Caco-2 (cell line): ENCODE results near the gene SIK2. TPM values are rescaled to one million over a fixed set of nuclear protein-coding genes. Genes with fewer than 3 reads are reported as not detected.

Experiments
- BruUV-seq: library from RNA; stranded (reverse); fragments of 400-500 nt; replicated peaks from 2 replicates; lab custom pipeline; 2021; lab: Mats Ljungman, UMichigan
- CTCF ChIA-PET: fragments of 300-600 bp; sonication (Branson Sonifier 250); formaldehyde crosslinking; loops from one replicate; lab custom pipeline; 2022; ENCODE audit warnings: antibody characterized with exemption; lab: Charles Lee
- POLR2A ChIA-PET: fragments of 300-600 bp; sonication (Branson Sonifier 250); formaldehyde crosslinking; loops from one replicate; lab custom pipeline; 2022; ENCODE audit warnings: antibody characterized with exemption; lab: Charles Lee
- DNase-seq, 2 experiments: peaks; one replicate each; pipeline versions ENCODE4 v3.0.0 to v3.0.0-alpha.2; 2020 to 2022
- H3K27me3 ChIP-seq: replicated peaks from 2 replicates; pipeline ENCODE4 v1.6.0; 2011; ENCODE audit warnings: low read length; ENCODE audit not compliant: control insufficient read depth, insufficient read depth
- H3K36me3 ChIP-seq: 2 replicates; pipeline ENCODE4 v1.5.1; 2011; ENCODE audit warnings: low read length; ENCODE audit not compliant: control insufficient read depth, insufficient read depth
- H3K4me1 ChIP-seq: fragments of 250-450 bp; sonication (Bioruptor Pico); 2 replicates; pipeline ENCODE4 v1.5.1; 2020; ENCODE audit warnings: mild to moderate bottlenecking
- H3K4me3 ChIP-seq: 2 replicates; pipeline ENCODE4 v1.5.1; 2011; ENCODE audit warnings: low read depth, mild to moderate bottlenecking, control low read depth, low read length
- H3K9me3 ChIP-seq: fragments of 250-450 bp; sonication (Bioruptor Pico); 2 replicates; pipeline ENCODE4 v1.5.1; 2020; ENCODE audit warnings: mild to moderate bottlenecking, moderate library complexity
- H3K27ac Mint-ChIP-seq: one replicate; pipeline ENCODE4 v1.8.0; 2022; ENCODE audit warnings: mixed read lengths; ENCODE audit not compliant: unreplicated experiment
- H3K27me3 Mint-ChIP-seq: one replicate; pipeline ENCODE4 v1.8.0; 2022; ENCODE audit warnings: mixed read lengths; ENCODE audit not compliant: insufficient read depth, unreplicated experiment
- H3K36me3 Mint-ChIP-seq: one replicate; pipeline ENCODE4 v1.8.0; 2022; ENCODE audit warnings: mild to moderate bottlenecking, mixed read lengths; ENCODE audit not compliant: insufficient read depth, unreplicated experiment
- H3K4me1 Mint-ChIP-seq: one replicate; pipeline ENCODE4 v1.8.0; 2022; ENCODE audit warnings: low read depth, mixed read lengths; ENCODE audit not compliant: unreplicated experiment
- H3K4me3 Mint-ChIP-seq: one replicate; pipeline ENCODE4 v1.8.0; 2022; ENCODE audit warnings: mild to moderate bottlenecking, moderate library complexity, mixed read lengths; ENCODE audit not compliant: unreplicated experiment
- H3K9me3 Mint-ChIP-seq: one replicate; pipeline ENCODE4 v1.8.0; 2022; ENCODE audit warnings: mixed read lengths; ENCODE audit not compliant: unreplicated experiment
- intact Hi-C: fragments of 100-400 bp; cut with micrococcal nuclease; formaldehyde crosslinking; loops from one replicate; pipeline ENCODE4 v1.10.0; 2022; ENCODE audit not compliant: unreplicated experiment
- total RNA-seq: library from RNA; stranded (reverse); gene quantifications from 2 replicates; pipeline ENCODE4 v1.2.3, GENCODE V29; 2022
- TF ChIP-seq, protein P1 (sequence below), 2 experiments: fragments of 200-600 bp in 1 of 2; IDR thresholded peaks; 1 replicate in 1 of 2; 2 replicates in 1 of 2; pipeline versions ENCODE4 v1.5.1 to v1.8.0; 2011 to 2022; ENCODE audit warnings: antibody characterized with exemption in 1 of 2, control low read depth in 1 of 2, inconsistent platforms in 1 of 2, low read depth in 1 of 2, low read length in 1 of 2, mild to moderate bottlenecking in 1 of 2, moderate library complexity in 1 of 2; ENCODE audit not compliant: insufficient read depth in 1 of 2, severe bottlenecking in 1 of 2, unreplicated experiment in 1 of 2

SIK2 gene
- total RNA-seq, 1 experiment from 2014 or later, result 40.2 TPM

GRCh38 chr11:111703576-111703975, 101.3 kb downstream of the SIK2 start:
- H3K4me1 Mint-ChIP-seq, result peaks cover 16% of the 10 kb centered on the region
- CTCF ChIA-PET, result no interaction called here
- TF ChIP-seq, protein P1, sequence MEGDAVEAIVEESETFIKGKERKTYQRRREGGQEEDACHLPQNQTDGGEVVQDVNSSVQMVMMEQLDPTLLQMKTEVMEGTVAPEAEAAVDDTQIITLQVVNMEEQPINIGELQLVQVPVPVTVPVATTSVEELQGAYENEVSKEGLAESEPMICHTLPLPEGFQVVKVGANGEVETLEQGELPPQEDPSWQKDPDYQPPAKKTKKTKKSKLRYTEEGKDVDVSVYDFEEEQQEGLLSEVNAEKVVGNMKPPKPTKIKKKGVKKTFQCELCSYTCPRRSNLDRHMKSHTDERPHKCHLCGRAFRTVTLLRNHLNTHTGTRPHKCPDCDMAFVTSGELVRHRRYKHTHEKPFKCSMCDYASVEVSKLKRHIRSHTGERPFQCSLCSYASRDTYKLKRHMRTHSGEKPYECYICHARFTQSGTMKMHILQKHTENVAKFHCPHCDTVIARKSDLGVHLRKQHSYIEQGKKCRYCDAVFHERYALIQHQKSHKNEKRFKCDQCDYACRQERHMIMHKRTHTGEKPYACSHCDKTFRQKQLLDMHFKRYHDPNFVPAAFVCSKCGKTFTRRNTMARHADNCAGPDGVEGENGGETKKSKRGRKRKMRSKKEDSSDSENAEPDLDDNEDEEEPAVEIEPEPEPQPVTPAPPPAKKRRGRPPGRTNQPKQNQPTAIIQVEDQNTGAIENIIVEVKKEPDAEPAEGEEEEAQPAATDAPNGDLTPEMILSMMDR (IDR thresholded peaks at IDR 0.05; ENCODE audit: insufficient read depth in 1 of 2, low read depth in 1 of 2, low read length in 1 of 2, severe bottlenecking in 1 of 2, unreplicated experiment in 1 of 2), result no peak
- H3K9me3 ChIP-seq, result no peaks in the 10 kb centered on the region
- H3K27me3 ChIP-seq, result no peaks in the 10 kb centered on the region
- POLR2A ChIA-PET, result no interaction called here
- intact Hi-C loops, result no loop called here
- H3K36me3 Mint-ChIP-seq, result peaks cover 57% of the 10 kb centered on the region
- DNase-seq, result no peak
- no TSS peak for BruUV-seq
- no peak overlapping the region for H3K4me3 Mint-ChIP-seq
- no peaks in the 10 kb centered on the region for H3K27me3 Mint-ChIP-seq
- H3K4me1 ChIP-seq, result peaks cover 5% of the 10 kb centered on the region; the same call in 1 of the 2 replicates
- no peak overlapping the region for H3K27ac Mint-ChIP-seq
- no peak overlapping the region for H3K4me3 ChIP-seq
- no peaks in the 10 kb centered on the region for H3K9me3 Mint-ChIP-seq
- peaks cover 8% of the 10 kb centered on the region for H3K36me3 ChIP-seq

GRCh38 chr11:111707039-111707690, 104.9 kb downstream of the SIK2 start:
- CTCF ChIA-PET, result no interaction called here
- no peaks in the 10 kb centered on the region for H3K9me3 ChIP-seq
- POLR2A ChIA-PET, result no interaction called here
- Mint-ChIP-seq H3K27me3 (no peaks in the 10 kb centered on the region), H3K27ac (no peak overlapping the region), H3K4me3 (no peak overlapping the region), H3K36me3 (peaks cover 69% of the 10 kb centered on the region), H3K4me1 (peaks cover 16% of the 10 kb centered on the region), H3K9me3 (no peaks in the 10 kb centered on the region)
- peaks cover 5% of the 10 kb centered on the region; the same call in 1 of the 2 replicates for H3K4me1 ChIP-seq
- peak; percentile 63 to 73 for DNase-seq
- H3K4me3 ChIP-seq, result no peak overlapping the region
- peaks cover 6% of the 10 kb centered on the region; the same call in 1 of the 2 replicates for H3K36me3 ChIP-seq
- intact Hi-C loops, result loop anchor here (1.0 kb wide), 3 partner anchors 70 to 105 kb away; partner anchors contain the start of gene SIK2
- TF ChIP-seq, protein P1 (IDR thresholded peaks at IDR 0.05; ENCODE audit: insufficient read depth in 1 of 2, low read depth in 1 of 2, low read length in 1 of 2, severe bottlenecking in 1 of 2, unreplicated experiment in 1 of 2), result no peak
- H3K27me3 ChIP-seq, result no peaks in the 10 kb centered on the region
- BruUV-seq, result no TSS peak

DNA sequence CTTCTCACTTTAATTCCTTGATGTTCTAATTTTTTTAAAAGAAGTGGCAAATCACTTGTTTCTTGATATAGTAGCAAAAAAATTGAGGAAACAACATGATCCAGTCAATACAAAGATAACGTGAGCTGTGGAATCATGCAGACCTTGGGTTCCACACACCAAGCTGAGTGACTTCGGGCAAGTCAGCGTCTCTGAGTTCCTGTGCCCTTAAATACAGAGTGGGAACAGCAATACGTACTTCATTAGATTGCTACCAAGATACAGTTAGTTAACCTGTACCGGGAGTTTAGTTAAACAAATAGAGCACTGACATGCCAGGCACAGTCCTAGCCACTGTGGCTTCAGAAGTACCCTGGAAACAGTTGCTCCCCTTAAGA, 105.4 kb downstream of the SIK2 start:
- CTCF ChIA-PET, result no interaction called here
- H3K27me3 Mint-ChIP-seq, result no peaks in the 10 kb centered on the region
- BruUV-seq, result no TSS peak
- Histone ChIP-seq H3K4me1 (peaks cover 5% of the 10 kb centered on the region; the same call in 1 of the 2 replicates), H3K4me3 (no peak overlapping the region), H3K27me3 (no peaks in the 10 kb centered on the region), H3K9me3 (no peaks in the 10 kb centered on the region), H3K36me3 (peaks cover 6% of the 10 kb centered on the region; the same call in 1 of the 2 replicates)
- intact Hi-C loops, result loop anchor here (1.0 kb wide), 3 partner anchors 70 to 105 kb away; partner anchors contain the start of gene SIK2
- H3K4me3 Mint-ChIP-seq, result no peak overlapping the region
- POLR2A ChIA-PET, result no interaction called here
- no peak overlapping the region for H3K27ac Mint-ChIP-seq
- peaks cover 16% of the 10 kb centered on the region for H3K4me1 Mint-ChIP-seq
- TF ChIP-seq, protein P1 (IDR thresholded peaks at IDR 0.05; ENCODE audit: insufficient read depth in 1 of 2, low read depth in 1 of 2, low read length in 1 of 2, severe bottlenecking in 1 of 2, unreplicated experiment in 1 of 2), result no peak
- peaks cover 69% of the 10 kb centered on the region for H3K36me3 Mint-ChIP-seq
- DNase-seq, result no peak
- H3K9me3 Mint-ChIP-seq, result no peaks in the 10 kb centered on the region
